Tibial artery (tissue), 4 donors: ENCODE results near the gene SLC25A21.

ENCODE experiments used
- DNase-seq, 2 donors: peaks; one replicate each; pipeline ENCODE4 v3.0.0-alpha.2; 2019
- H3K27ac ChIP-seq, 2 donors: fragments of 200-600 bp; sonication (generic) in 1 of 2; 1 replicate in 1 of 2; 2 replicates in 1 of 2; pipeline ENCODE4 v1.5.1; 2018 to 2019; ENCODE audit warnings: mild to moderate bottlenecking in 1 of 2
- H3K27me3 ChIP-seq, 2 donors: fragments of 200-600 bp; sonication (generic) in 1 of 2; one replicate each; pipeline versions ENCODE4 v1.5.1 to v1.6.0; 2016 to 2019
- H3K36me3 ChIP-seq, 3 donors: fragments of 200-600 bp; sonication (generic) in 2 of 3; one replicate each; pipeline ENCODE4 v1.5.1; 2016 to 2019; ENCODE audit warnings: mild to moderate bottlenecking in 2 of 3
- H3K4me1 ChIP-seq, 4 donors: fragments of 200-600 bp; sonication (generic) in 2 of 4; 1 replicate in 3 of 4; 2 replicates in 1 of 4; pipeline ENCODE4 v1.5.1; 2016 to 2019
- H3K4me3 ChIP-seq, 2 donors: fragments of 200-600 bp; sonication (generic) in 1 of 2; 1 replicate in 1 of 2; 2 replicates in 1 of 2; pipeline ENCODE4 v1.5.1; 2018 to 2019; ENCODE audit warnings: mild to moderate bottlenecking in 2 of 2
- H3K9me3 ChIP-seq, 3 donors: fragments of 200-600 bp; sonication (generic) in 1 of 3; one replicate each; pipeline ENCODE4 v1.5.1; 2016 to 2019
- intact Hi-C: fragments of 100-400 bp; cut with DNase I; formaldehyde crosslinking; loops from one replicate; pipeline ENCODE4 v1.15.0; 2023; ENCODE audit warnings: low total_unique reads
- TF ChIP-seq, protein P1 (sequence below), 2 experiments: fragments of 200-600 bp in 1 of 2; fragments of 450-650 bp in 1 of 2; IDR thresholded peaks; one replicate each; pipeline ENCODE4 v1.5.1; 2017 to 2019; ENCODE audit warnings: antibody characterized with exemption in 2 of 2, mild to moderate bottlenecking in 1 of 2, moderate library complexity in 1 of 2

Gene SLC25A21

DNA sequence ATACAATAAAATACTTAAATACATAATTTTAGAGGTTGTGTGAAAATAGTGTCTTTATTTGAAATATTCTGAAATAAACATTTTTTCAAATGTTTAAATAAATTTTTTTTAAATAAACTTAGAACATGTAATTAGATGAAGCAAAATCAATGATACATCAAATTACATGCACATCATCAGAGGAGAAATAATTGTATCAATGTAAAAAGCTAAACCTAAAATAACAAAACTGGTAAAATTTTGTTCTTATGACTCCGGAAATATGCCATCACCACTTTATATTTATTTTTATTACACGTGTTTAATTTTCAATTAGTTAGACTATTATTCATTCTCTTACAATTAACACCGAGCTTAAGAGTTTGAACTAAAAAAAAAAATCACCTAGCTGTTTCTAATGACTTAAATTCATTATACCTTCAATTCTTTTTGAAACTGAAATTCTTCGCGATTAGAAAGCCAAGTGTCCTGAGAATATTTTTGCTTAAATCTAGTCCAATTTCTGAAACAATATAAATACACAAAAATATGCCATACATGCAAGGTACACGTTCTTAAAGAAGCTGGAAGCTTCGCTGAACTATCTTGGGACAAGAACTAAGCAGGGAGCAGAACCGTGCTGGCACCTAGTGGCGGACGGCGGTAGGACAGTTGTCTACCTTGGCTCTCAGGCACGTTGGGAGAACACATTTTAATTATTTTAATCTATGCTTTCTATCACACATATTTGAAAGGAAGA, 230.5 kb downstream of the SLC25A21 start:
- Histone ChIP-seq H3K27me3 (no peaks in the 10 kb centered on the region), H3K4me1 (no peaks in the 10 kb centered on the region), H3K4me3 (no peak overlapping the region), H3K36me3 (no peaks in the 10 kb centered on the region), H3K9me3 (no peaks in the 10 kb centered on the region), H3K27ac (no peak overlapping the region)
- DNase-seq = peak; percentile 59 to 68
- intact Hi-C loops = loop anchor here (10.0 kb wide), 1 partner anchor 287 kb away; no protein-coding TSS in a partner anchor
- TF ChIP-seq, protein P1, sequence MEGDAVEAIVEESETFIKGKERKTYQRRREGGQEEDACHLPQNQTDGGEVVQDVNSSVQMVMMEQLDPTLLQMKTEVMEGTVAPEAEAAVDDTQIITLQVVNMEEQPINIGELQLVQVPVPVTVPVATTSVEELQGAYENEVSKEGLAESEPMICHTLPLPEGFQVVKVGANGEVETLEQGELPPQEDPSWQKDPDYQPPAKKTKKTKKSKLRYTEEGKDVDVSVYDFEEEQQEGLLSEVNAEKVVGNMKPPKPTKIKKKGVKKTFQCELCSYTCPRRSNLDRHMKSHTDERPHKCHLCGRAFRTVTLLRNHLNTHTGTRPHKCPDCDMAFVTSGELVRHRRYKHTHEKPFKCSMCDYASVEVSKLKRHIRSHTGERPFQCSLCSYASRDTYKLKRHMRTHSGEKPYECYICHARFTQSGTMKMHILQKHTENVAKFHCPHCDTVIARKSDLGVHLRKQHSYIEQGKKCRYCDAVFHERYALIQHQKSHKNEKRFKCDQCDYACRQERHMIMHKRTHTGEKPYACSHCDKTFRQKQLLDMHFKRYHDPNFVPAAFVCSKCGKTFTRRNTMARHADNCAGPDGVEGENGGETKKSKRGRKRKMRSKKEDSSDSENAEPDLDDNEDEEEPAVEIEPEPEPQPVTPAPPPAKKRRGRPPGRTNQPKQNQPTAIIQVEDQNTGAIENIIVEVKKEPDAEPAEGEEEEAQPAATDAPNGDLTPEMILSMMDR (IDR thresholded peaks at IDR 0.05) = peak; percentile 72 to 94

- H3K4me1 ChIP-seq = no peaks in the 10 kb centered on the region
- no peak overlapping the region for H3K4me3 ChIP-seq
- no peaks in the 10 kb centered on the region for H3K36me3 ChIP-seq
- no peaks in the 10 kb centered on the region for H3K27me3 ChIP-seq
- intact Hi-C loops = loop anchor here (10.0 kb wide), 1 partner anchor 286 kb away; no protein-coding TSS in a partner anchor
- no peaks in the 10 kb centered on the region for H3K9me3 ChIP-seq
- TF ChIP-seq, protein P1 (IDR thresholded peaks at IDR 0.05) = no peak
- DNase-seq = no peak
- H3K27ac ChIP-seq = no peak overlapping the region
Observed at GRCh38 chr14:36940476-36940875, 231.9 kb downstream of the SLC25A21 start.

DNA sequence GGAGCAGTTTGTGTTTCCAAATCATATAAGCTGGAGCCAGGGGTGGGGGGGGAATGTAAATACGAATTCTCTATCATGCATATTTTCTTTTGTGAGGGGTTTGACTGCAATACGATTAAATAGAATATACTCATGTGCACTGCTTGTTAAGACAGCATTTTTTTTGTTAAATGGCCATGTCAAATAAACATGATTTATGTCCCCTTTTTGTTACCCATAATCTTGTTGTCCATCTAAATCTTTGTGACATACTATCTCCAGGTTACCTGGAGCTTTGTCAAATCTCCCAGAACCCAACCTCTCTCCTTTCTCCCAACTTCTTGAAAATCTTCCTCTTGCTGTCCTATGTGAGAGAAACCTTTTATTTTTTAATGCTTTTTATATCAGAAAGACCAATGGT, 233.1 kb downstream of the SLC25A21 start:
- no peak for DNase-seq
- no peak overlapping the region for H3K4me3 ChIP-seq
- H3K4me1 ChIP-seq = no peaks in the 10 kb centered on the region
- intact Hi-C loops = no loop called here
- TF ChIP-seq, protein P1 (IDR thresholded peaks at IDR 0.05) = no peak
- no peaks in the 10 kb centered on the region for H3K27me3 ChIP-seq
- H3K9me3 ChIP-seq = no peaks in the 10 kb centered on the region
- no peaks in the 10 kb centered on the region for H3K36me3 ChIP-seq
- H3K27ac ChIP-seq = no peak overlapping the region

DNA sequence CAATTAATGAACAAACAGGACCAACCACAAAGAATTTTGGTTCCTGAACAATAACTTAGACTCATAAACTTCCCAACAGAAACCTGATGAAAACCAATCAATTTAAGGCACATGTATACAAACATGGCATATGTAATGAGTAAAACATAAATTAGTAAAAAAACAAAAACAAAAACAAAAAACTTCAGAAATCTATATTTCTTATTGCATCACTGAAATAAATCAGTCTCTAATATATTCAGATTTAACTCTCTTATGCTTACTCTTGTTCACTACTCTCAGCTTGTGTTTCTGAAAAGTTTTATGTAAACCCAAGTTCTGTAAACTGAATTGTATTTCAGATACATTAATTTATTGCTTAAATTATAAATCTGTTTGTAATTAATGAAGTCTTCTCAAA, 233.7 kb downstream of the SLC25A21 start:
- no peaks in the 10 kb centered on the region for H3K27me3 ChIP-seq
- no peak overlapping the region for H3K27ac ChIP-seq
- intact Hi-C loops = no loop called here
- TF ChIP-seq, protein P1 (IDR thresholded peaks at IDR 0.05) = no peak
- no peak overlapping the region for H3K4me3 ChIP-seq
- no peaks in the 10 kb centered on the region for H3K36me3 ChIP-seq
- no peak for DNase-seq
- H3K4me1 ChIP-seq = no peaks in the 10 kb centered on the region
- H3K9me3 ChIP-seq = no peaks in the 10 kb centered on the region

DNA sequence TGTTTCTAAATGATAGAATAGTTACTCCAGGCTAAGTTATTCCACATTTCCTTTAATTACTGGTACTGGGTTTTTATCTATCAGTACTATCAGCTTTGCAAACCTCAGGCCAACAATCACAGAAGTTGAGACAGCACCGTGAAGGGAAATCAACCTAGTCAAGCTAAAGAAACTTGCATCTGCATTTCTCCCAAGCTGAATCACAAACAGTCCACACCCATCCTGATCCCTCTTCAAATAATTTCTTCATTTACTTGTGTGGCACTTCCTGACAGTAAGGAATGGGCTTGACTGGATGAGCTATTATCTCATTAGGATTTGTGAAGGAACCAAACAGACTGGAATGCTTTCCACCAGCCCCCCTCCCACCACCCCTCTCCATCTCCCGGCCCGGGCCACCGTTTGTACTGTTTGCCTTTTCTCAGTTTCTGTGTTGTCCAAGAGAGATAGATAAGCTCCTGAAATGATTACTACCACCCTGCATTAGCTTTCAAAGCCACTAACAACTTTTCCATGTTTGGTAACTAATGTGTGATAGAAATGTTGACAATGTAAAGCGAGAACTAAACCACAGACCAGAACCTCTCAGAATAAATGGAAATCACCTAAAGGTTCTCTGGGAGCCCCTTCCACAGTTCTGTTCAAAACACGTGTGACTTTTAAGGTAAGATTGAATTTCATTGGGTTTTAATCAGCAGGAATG, 236.3 kb downstream of the SLC25A21 start:
- no peak for DNase-seq
- no peaks in the 10 kb centered on the region for H3K27me3 ChIP-seq
- no peaks in the 10 kb centered on the region for H3K36me3 ChIP-seq
- H3K27ac ChIP-seq = no peak overlapping the region
- no peak overlapping the region for H3K4me3 ChIP-seq
- H3K9me3 ChIP-seq = no peaks in the 10 kb centered on the region
- TF ChIP-seq, protein P1 (IDR thresholded peaks at IDR 0.05) = no peak
- no peaks in the 10 kb centered on the region for H3K4me1 ChIP-seq
- intact Hi-C loops = no loop called here
